ENCODE data around the gene ENOX1.

DNA sequence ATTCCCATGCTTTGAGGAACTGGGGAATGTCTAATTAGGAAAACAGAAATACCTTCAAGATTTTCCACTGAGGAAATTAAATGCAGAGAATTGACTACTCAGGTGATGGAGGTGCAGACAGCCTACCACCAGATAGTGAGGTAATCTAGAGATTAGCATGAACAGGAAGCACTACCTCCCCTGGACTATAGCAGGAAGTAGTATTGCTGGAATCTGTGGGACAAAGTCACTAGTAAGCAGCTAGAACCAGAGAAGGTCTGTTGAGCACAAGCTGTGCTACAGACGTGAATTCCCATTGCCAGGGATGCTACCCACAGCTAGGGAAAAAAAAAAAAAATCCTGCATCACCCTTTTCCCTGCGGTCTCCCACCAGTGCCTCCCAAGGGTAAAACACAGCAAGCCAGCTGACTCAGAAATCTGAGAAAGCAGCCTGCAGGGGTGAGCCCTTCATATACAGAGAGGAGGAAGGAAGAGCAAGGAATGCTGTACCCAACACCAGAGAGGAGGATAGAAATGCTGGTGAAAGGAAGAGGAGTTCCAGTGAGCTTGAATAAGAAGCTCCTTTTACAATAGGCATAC, 10.2 kb downstream of the ENOX1 start:
- TF ChIP-seq NFRKB (IDR thresholded peaks at IDR 0.05) (no peak), FOXM1 (IDR thresholded peaks at IDR 0.05; ENCODE audit: borderline replicate concordance) (no peak), TARDBP (IDR thresholded peaks at IDR 0.05) (no peak)
